ENCODE measurements around the gene UQCRHL. TPM values are rescaled to one million over a fixed set of nuclear protein-coding genes. Genes with fewer than 3 reads are reported as not detected.

The UQCRHL gene
- total RNA-seq, 1 donor from 2014 or later = 1.7 TPM

GRCh38 chr1:15850471-15851001 lies 43.1 kb upstream of the UQCRHL start:
- Mint-ChIP-seq H3K36me3 (ENCODE audit: low read depth, unreplicated experiment) (no peaks in the 10 kb centered on the region), H3K4me1 (ENCODE audit: low read depth, unreplicated experiment) (peaks cover 16% of the 10 kb centered on the region), H3K9me3 (ENCODE audit: unreplicated experiment) (no peaks in the 10 kb centered on the region), H3K27ac (ENCODE audit: unreplicated experiment) (peak overlapping the region; percentile 96), H3K27me3 (ENCODE audit: low read depth, unreplicated experiment) (no peaks in the 10 kb centered on the region), H3K4me3 (ENCODE audit: unreplicated experiment) (peak overlapping the region; percentile 90)
- peaks cover 89% of the 10 kb centered on the region for H3K79me2 ChIP-seq (ENCODE audit: insufficient read depth, low read length)
- peak overlapping the region; percentile 87 for H3K27ac ChIP-seq (ENCODE audit: low read depth, low read length)
- H3K4me2 ChIP-seq (ENCODE audit: low read length) = peak overlapping the region; percentile 97
- H2AFZ ChIP-seq (ENCODE audit: low read depth, low read length) = no peak overlapping the region
- FAIRE-seq = no peak
- H3K27me3 ChIP-seq (ENCODE audit: insufficient read depth, low read length) = no peaks in the 10 kb centered on the region
- no peaks in the 10 kb centered on the region for H3K36me3 ChIP-seq (ENCODE audit: insufficient read depth, low read length)
- peaks cover 24% of the 10 kb centered on the region for H3K4me1 ChIP-seq (ENCODE audit: insufficient read depth, low read length)
- TF ChIP-seq CTCF (IDR thresholded peaks at IDR 0.05; ENCODE audit: insufficient read depth, low read depth, low read length) (no peak), EZH2 (IDR thresholded peaks at IDR 0.05; ENCODE audit: insufficient read depth, low read length) (no peak)
- no peak for DNase-seq (ENCODE audit: low read depth)
- H3K4me3 ChIP-seq (ENCODE audit: insufficient read depth, low read depth, low read length) = peak overlapping the region; percentile 82
- H4K20me1 ChIP-seq (ENCODE audit: insufficient read depth, low read length) = peaks cover 49% of the 10 kb centered on the region
- no peaks in the 10 kb centered on the region for H3K9me3 ChIP-seq (ENCODE audit: insufficient read depth, low read depth, low read length)
- H3K9ac ChIP-seq (ENCODE audit: low read length) = peak overlapping the region; percentile 91

GRCh38 chr1:15849775-15850324 lies 42.4 kb upstream of the UQCRHL start:
- Mint-ChIP-seq H3K27ac (ENCODE audit: unreplicated experiment) (peak overlapping the region; percentile 96), H3K36me3 (ENCODE audit: low read depth, unreplicated experiment) (no peaks in the 10 kb centered on the region), H3K4me1 (ENCODE audit: low read depth, unreplicated experiment) (peaks cover 16% of the 10 kb centered on the region), H3K27me3 (ENCODE audit: low read depth, unreplicated experiment) (no peaks in the 10 kb centered on the region), H3K9me3 (ENCODE audit: unreplicated experiment) (no peaks in the 10 kb centered on the region), H3K4me3 (ENCODE audit: unreplicated experiment) (peak overlapping the region; percentile 90)
- Histone ChIP-seq H3K36me3 (ENCODE audit: insufficient read depth, low read length) (no peaks in the 10 kb centered on the region), H3K4me1 (ENCODE audit: insufficient read depth, low read length) (peaks cover 24% of the 10 kb centered on the region), H4K20me1 (ENCODE audit: insufficient read depth, low read length) (peaks cover 43% of the 10 kb centered on the region), H3K4me3 (ENCODE audit: insufficient read depth, low read depth, low read length) (peak overlapping the region; percentile 82), H3K27me3 (ENCODE audit: insufficient read depth, low read length) (no peaks in the 10 kb centered on the region), H3K9me3 (ENCODE audit: insufficient read depth, low read depth, low read length) (no peaks in the 10 kb centered on the region), H3K27ac (ENCODE audit: low read depth, low read length) (peak overlapping the region; percentile 87), H3K4me2 (ENCODE audit: low read length) (peak overlapping the region; percentile 97), H3K9ac (ENCODE audit: low read length) (peak overlapping the region; percentile 91), H3K79me2 (ENCODE audit: insufficient read depth, low read length) (peaks cover 82% of the 10 kb centered on the region), H2AFZ (ENCODE audit: low read depth, low read length) (peak overlapping the region; percentile 72)
- DNase-seq (ENCODE audit: low read depth) (peak; percentile 60), FAIRE-seq (no peak)
- no peak for TF ChIP-seq CTCF (IDR thresholded peaks at IDR 0.05; ENCODE audit: insufficient read depth, low read depth, low read length)
- no peak for TF ChIP-seq EZH2 (IDR thresholded peaks at IDR 0.05; ENCODE audit: insufficient read depth, low read length)
